H1 (cell line): ENCODE results near the gene CNDP1. TPM values are rescaled to one million over a fixed set of nuclear protein-coding genes. Genes with fewer than 3 reads are reported as not detected.

Experiments used
- CTCF ChIA-PET: fragments of 300-600 bp; sonication (Branson Sonifier 250); formaldehyde crosslinking; loops from one replicate; lab custom pipeline; 2021; ENCODE audit not compliant: partially characterized antibody; lab: Charles Lee
- POLR2A ChIA-PET: fragments of 300-600 bp; sonication (Branson Sonifier 250); formaldehyde crosslinking; loops from one replicate; lab custom pipeline; 2021; ENCODE audit warnings: inconsistent platforms; ENCODE audit not compliant: partially characterized antibody; lab: Charles Lee
- DNase-seq, 2 experiments: peaks; one replicate each; pipeline versions ENCODE4 v3.0.0 to v3.0.0-alpha.2; 2010 to 2022; ENCODE audit warnings: low spot score in 2 of 2, low read depth in 1 of 2, mixed read lengths in 1 of 2
- FAIRE-seq: peaks from 2 replicates; lab custom pipeline; 2011; peaks lifted over from hg19 to GRCh38; lab: Jason Lieb, UNC
- H2AFZ ChIP-seq: 2 replicates; pipeline ENCODE4 v1.8.1; 2012; ENCODE audit warnings: low read length, inconsistent platforms
- H2AK5ac ChIP-seq: 2 replicates; pipeline ENCODE4 v1.6.1; 2013; ENCODE audit warnings: low read depth, low read length
- H2BK120ac ChIP-seq: replicated peaks from 2 replicates; pipeline ENCODE3; 2013; ENCODE audit warnings: low read depth, low read length, inconsistent platforms
- H2BK12ac ChIP-seq: 2 replicates; pipeline ENCODE4 v1.6.1; 2013; ENCODE audit warnings: low read depth, low read length
- H2BK15ac ChIP-seq: 2 replicates; pipeline ENCODE4 v1.6.1; 2013; ENCODE audit warnings: low read length
- H2BK20ac ChIP-seq: 2 replicates; pipeline ENCODE4 v1.6.1; 2013; ENCODE audit warnings: low read length
- H2BK5ac ChIP-seq: 2 replicates; pipeline ENCODE4 v1.6.1; 2013; ENCODE audit warnings: low read depth, low read length
- H3K14ac ChIP-seq: 2 replicates; pipeline ENCODE4 v1.6.1; 2013; ENCODE audit warnings: inconsistent platforms; ENCODE audit not compliant: insufficient read length
- H3K18ac ChIP-seq: 2 replicates; pipeline ENCODE4 v1.6.1; 2013; ENCODE audit warnings: low read length; ENCODE audit errors: extremely low read depth
- H3K23ac ChIP-seq: 2 replicates; pipeline ENCODE4 v1.6.1; 2013; ENCODE audit warnings: inconsistent platforms; ENCODE audit not compliant: insufficient read length
- H3K23me2 ChIP-seq: 2 replicates; pipeline ENCODE4 v1.6.1; 2013; ENCODE audit warnings: low read depth, low read length
- H3K27ac ChIP-seq: 2 replicates; pipeline ENCODE4 v1.6.1; 2011; ENCODE audit warnings: low read depth, low read length, inconsistent platforms
- H3K27me3 ChIP-seq, 4 experiments: replicated peaks in 1 of 4; 1 replicate in 1 of 4; 2 replicates in 3 of 4; pipeline versions ENCODE4 v1.6.1 to v1.8.1; 2011 to 2013; ENCODE audit warnings: low read length in 3 of 4, mild to moderate bottlenecking in 3 of 4, inconsistent platforms in 2 of 4, mixed read lengths in 2 of 4, moderate library complexity in 1 of 4; ENCODE audit not compliant: control insufficient read depth in 3 of 4, insufficient read depth in 3 of 4; ENCODE audit errors: extremely low read depth in 1 of 4
- H3K36me3 ChIP-seq, 4 experiments: 2 replicates each; pipeline versions ENCODE4 v1.6.1 to v1.8.1; 2011 to 2013; ENCODE audit warnings: mild to moderate bottlenecking in 4 of 4, low read length in 3 of 4, moderate library complexity in 2 of 4, control low read depth in 1 of 4, inconsistent platforms in 1 of 4; ENCODE audit not compliant: insufficient read depth in 4 of 4, control insufficient read depth in 2 of 4
- H3K4ac ChIP-seq: replicated peaks from 2 replicates; pipeline ENCODE3; 2013; ENCODE audit warnings: low read length, low read depth, mixed read lengths, inconsistent platforms; ENCODE audit not compliant: insufficient read length
- H3K4me1 ChIP-seq, 4 experiments: replicated peaks in 1 of 4; 1 replicate in 1 of 4; 2 replicates in 3 of 4; pipeline versions ENCODE4 v1.6.1 to v1.8.1; 2011 to 2013; ENCODE audit warnings: low read length in 3 of 4, inconsistent platforms in 2 of 4, mixed read lengths in 1 of 4; ENCODE audit not compliant: insufficient read depth in 4 of 4, control insufficient read depth in 3 of 4
- H3K4me2 ChIP-seq, 2 experiments: 2 replicates each; pipeline versions ENCODE4 v1.6.1 to v1.8.1; 2011 to 2013; ENCODE audit warnings: low read depth in 2 of 2, low read length in 2 of 2, control low read depth in 1 of 2, inconsistent platforms in 1 of 2, mild to moderate bottlenecking in 1 of 2; ENCODE audit not compliant: insufficient read depth in 1 of 2
- H3K4me3 ChIP-seq, 4 experiments: fragments of 200-600, 300-600 bp in 1 of 4; sonication (generic), shearing (Covaris generic), sonication (Bioruptor Twin) in 1 of 4; 2 replicates each; pipeline versions ENCODE4 v1.5.1 to v1.8.1; 2011 to 2016; ENCODE audit warnings: low read length in 4 of 4, low read depth in 3 of 4, control low read depth in 2 of 4, inconsistent platforms in 2 of 4, mild to moderate bottlenecking in 2 of 4, mixed read lengths in 1 of 4, moderate library complexity in 1 of 4; ENCODE audit not compliant: insufficient read depth in 2 of 4; ENCODE audit errors: extremely low read depth in 1 of 4
- H3K56ac ChIP-seq: replicated peaks from 2 replicates; pipeline ENCODE3; 2013; ENCODE audit warnings: low read depth, mild to moderate bottlenecking, mixed read lengths, low read length, inconsistent platforms; ENCODE audit not compliant: insufficient read length
- H3K79me1 ChIP-seq: 2 replicates; pipeline ENCODE4 v1.6.1; 2013; ENCODE audit warnings: low read depth, low read length, control low read depth
- H3K79me2 ChIP-seq, 2 experiments: 2 replicates each; pipeline versions ENCODE4 v1.6.1 to v1.8.1; 2012 to 2013; ENCODE audit warnings: low read length in 2 of 2, mild to moderate bottlenecking in 2 of 2, inconsistent platforms in 1 of 2; ENCODE audit not compliant: insufficient read depth in 2 of 2, control insufficient read depth in 1 of 2
- H3K9ac ChIP-seq, 4 experiments: replicated peaks in 1 of 4; 1 replicate in 1 of 4; 2 replicates in 3 of 4; pipeline versions ENCODE4 v1.6.1 to v1.8.1; 2011 to 2013; ENCODE audit warnings: low read depth in 3 of 4, low read length in 3 of 4, control low read depth in 2 of 4, mild to moderate bottlenecking in 2 of 4, moderate library complexity in 2 of 4, inconsistent platforms in 1 of 4; ENCODE audit errors: extremely low read depth in 1 of 4
- H3K9me3 ChIP-seq, 2 experiments: 2 replicates each; pipeline versions ENCODE4 v1.6.1 to v1.8.1; 2012 to 2013; ENCODE audit warnings: mild to moderate bottlenecking in 2 of 2, moderate library complexity in 2 of 2, control low read depth in 1 of 2, inconsistent platforms in 1 of 2, low read depth in 1 of 2, low read length in 1 of 2, mixed read lengths in 1 of 2; ENCODE audit not compliant: insufficient read depth in 2 of 2
- H4K20me1 ChIP-seq, 2 experiments: replicated peaks in 1 of 2; 2 replicates each; pipeline versions ENCODE3 to v1.8.1; 2011 to 2013; ENCODE audit warnings: inconsistent platforms in 2 of 2, low read length in 2 of 2, mild to moderate bottlenecking in 1 of 2; ENCODE audit not compliant: insufficient read depth in 2 of 2, control insufficient read depth in 1 of 2
- H4K5ac ChIP-seq: 2 replicates; pipeline ENCODE4 v1.6.1; 2013; ENCODE audit warnings: low read length, low read depth, mixed read lengths, inconsistent platforms; ENCODE audit not compliant: insufficient read length
- H4K8ac ChIP-seq: 2 replicates; pipeline ENCODE4 v1.8.0; 2013; ENCODE audit warnings: mild to moderate bottlenecking, moderate library complexity, low read length, inconsistent platforms; ENCODE audit not compliant: insufficient read depth; ENCODE audit errors: extremely low read depth
- H4K91ac ChIP-seq: replicated peaks from 2 replicates; pipeline ENCODE3; 2013; ENCODE audit warnings: low read length, mixed read lengths, inconsistent platforms; ENCODE audit not compliant: insufficient read length
- CREB1 ChIP-seq: IDR thresholded peaks from 2 replicates; pipeline ENCODE4 v1.6.1; 2012; ENCODE audit warnings: inconsistent platforms
- HDAC2 ChIP-seq, 2 experiments: fragments of 300-600 bp in 1 of 2; sonication (generic) in 1 of 2; IDR thresholded peaks; 2 replicates each; pipeline ENCODE4 v1.6.1; 2011 to 2012; ENCODE audit warnings: low read depth in 2 of 2, low read length in 2 of 2, mild to moderate bottlenecking in 2 of 2, moderate library complexity in 2 of 2, borderline replicate concordance in 1 of 2, inconsistent platforms in 1 of 2
- KDM5A ChIP-seq: fragments of 200-600 bp; IDR thresholded peaks from 2 replicates; pipeline ENCODE4 v1.7.1; 2012; ENCODE audit warnings: mild to moderate bottlenecking, low read length, inconsistent platforms, mixed read lengths
- MAFK ChIP-seq: IDR thresholded peaks from 2 replicates; pipeline ENCODE4 v1.6.1; 2012; ENCODE audit warnings: low read depth, mild to moderate bottlenecking, improper control_type of control experiment, low read length
- NANOG ChIP-seq: IDR thresholded peaks from 2 replicates; pipeline ENCODE4 v1.6.1; 2011; ENCODE audit warnings: low read length, low read depth, mild to moderate bottlenecking, inconsistent platforms; ENCODE audit not compliant: insufficient read depth, poor library complexity, severe bottlenecking
- PHF8 ChIP-seq: fragments of 200-600 bp; sonication (generic); conservative IDR thresholded peaks from 2 replicates; pipeline ENCODE4 v1.7.1; 2012; ENCODE audit warnings: low read depth, mild to moderate bottlenecking, inconsistent platforms, low read length, moderate library complexity
- SP2 ChIP-seq: IDR thresholded peaks from 2 replicates; pipeline ENCODE4 v1.6.1; 2012; ENCODE audit warnings: mild to moderate bottlenecking, low read length, inconsistent platforms
- WGBS, 2 experiments: shearing (Covaris generic) in 1 of 2; methylation state at CpG; one replicate each; pipeline versions ENCODE4 v1.1.6 to v1.1.7; 2013 to 2015; ENCODE audit warnings: low lambda C conversion rate in 2 of 2, mixed read lengths in 2 of 2, inconsistent platforms in 1 of 2, low coverage in 1 of 2, missing lambda C conversion rate in 1 of 2; ENCODE audit not compliant: insufficient replicate concordance in 2 of 2, insufficient coverage in 1 of 2, insufficient read length in 1 of 2; ENCODE audit errors: extremely low coverage in 1 of 2, missing lambda C conversion rate in 1 of 2; 5-methylcytosine and 5-hydroxymethylcytosine counted together
- polyA plus RNA-seq, 7 experiments: library from polyadenylated mRNA; depleted of rRNA in 3 of 7; stranded (reverse) in 5 of 7; unstranded in 2 of 7; fragments of >200 nt in 5 of 7; fragments of 200-250 nt in 2 of 7; gene quantifications; 1 replicate in 5 of 7; 2 replicates in 1 of 7; 4 replicates in 1 of 7; pipeline versions ENCODE4 v1.2.1 to v1.2.3, GENCODE V29; 2011 to 2013; ENCODE audit warnings: missing spikeins in 2 of 7, mixed read lengths in 2 of 7
- total RNA-seq: library from RNA; stranded (reverse); fragmentation: NEBNext Ultra II Directional; extraction: Animal tissue kit (Norgen Biotek cat#: 25700); gene quantifications from 2 replicates; pipeline ENCODE4 v1.2.1, GENCODE V29; 2021

Gene CNDP1
- total and polyA plus RNA-seq, 2 of the 8 experiments (the other 6 are each of a cell fraction or from before 2014, with no cell fraction given): 0.09 TPM; not detected in 1

GRCh38 chr18:74517236-74517630 lies 17.1 kb upstream of the CNDP1 start:
- no peak overlapping the region for H2AK5ac ChIP-seq
- H4K91ac ChIP-seq: no peak overlapping the region
- no peak overlapping the region for H2BK15ac ChIP-seq
- no peak overlapping the region for H4K5ac ChIP-seq
- no peaks in the 10 kb centered on the region; a peak in 1 of 4 replicates for H3K79me2 ChIP-seq
- ChIA-PET POLR2A (interaction anchor here (1.5 to 4.9 kb wide), 3 partner anchors 9 to 18 kb away, joined by 4 to 31 read pairs (median 10); no protein-coding TSS in a partner anchor), CTCF (interaction anchor here (0.8 to 2.0 kb wide), 4 partner anchors 11 to 163 kb away, joined by 3 to 5 read pairs (median 4); partner anchors contain the start of gene CNDP2)
- no peak overlapping the region for H2BK20ac ChIP-seq
- no peak overlapping the region for H2BK120ac ChIP-seq
- no peak overlapping the region for H3K14ac ChIP-seq
- H3K36me3 ChIP-seq: peaks cover 14 to 81% (median 61%) of the 10 kb centered on the region in 4 experiments
- H3K4me2 ChIP-seq: no peak overlapping the region
- DNase-seq: no peak
- H3K4me3 ChIP-seq: no peak overlapping the region
- no peak overlapping the region for H3K56ac ChIP-seq
- H2BK5ac ChIP-seq: no peak overlapping the region
- H3K27me3 ChIP-seq: no peaks in the 10 kb centered on the region
- no peak overlapping the region for H3K18ac ChIP-seq
- peaks cover 2 to 13% of the 10 kb centered on the region in 2 experiments for H4K20me1 ChIP-seq
- FAIRE-seq: no peak
- no peak overlapping the region for H3K23ac ChIP-seq
- H3K4ac ChIP-seq: no peak overlapping the region
- H2BK12ac ChIP-seq: no peak overlapping the region
- H3K23me2 ChIP-seq: no peaks in the 10 kb centered on the region
- no peak overlapping the region for H4K8ac ChIP-seq
- no peak overlapping the region for H3K27ac ChIP-seq
- TF ChIP-seq SP2 (no peak), HDAC2 (IDR thresholded peaks at IDR 0.05; ENCODE audit: borderline replicate concordance in 1 of 2, low read depth in 2 of 2, low read length in 2 of 2) (no peak), NANOG (no peak), CREB1 (no peak), KDM5A (no peak), MAFK (no peak), PHF8 (no peak)
- TF ChIP-seq, all 59 proteins: peak for 0
- no peak overlapping the region for H3K9ac ChIP-seq
- no peaks in the 10 kb centered on the region for H3K4me1 ChIP-seq
- peaks cover 13% of the 10 kb centered on the region for H3K79me1 ChIP-seq
- 98% methylated on average over 15 of the region's 15 CpGs; no CpG with 5 or more reads in 1 of the 2 experiments for WGBS, 2 experiments
- peaks cover 0 to 3% of the 10 kb centered on the region in 2 experiments; a peak in 2 of 4 replicates for H3K9me3 ChIP-seq
- no peak overlapping the region for H2AFZ ChIP-seq
